Mesodermal cell (in vitro differentiated cells): ENCODE data around the gene SLC6A17.
A peak's percentile ranks its signal among the peaks of the same experiment; 100 is the strongest.

ENCODE experiments used
- H3K27ac ChIP-seq: 2 replicates; pipeline ENCODE4 v1.7.0; 2013; ENCODE audit warnings: mild to moderate bottlenecking, low read depth, low read length, moderate library complexity; ENCODE audit not compliant: severe bottlenecking
- H3K36me3 ChIP-seq: 2 replicates; pipeline ENCODE4 v1.7.1; 2013; ENCODE audit warnings: mild to moderate bottlenecking, low read length, moderate library complexity; ENCODE audit not compliant: control insufficient read depth, insufficient read depth
- H3K4me1 ChIP-seq: one replicate; pipeline ENCODE4 v1.7.1; 2013; ENCODE audit warnings: mild to moderate bottlenecking, low read length; ENCODE audit not compliant: insufficient read depth, control insufficient read depth, poor library complexity, severe bottlenecking
- H3K4me3 ChIP-seq: 2 replicates; pipeline ENCODE4 v1.7.0; 2013; ENCODE audit warnings: low read length, control low read depth, mild to moderate bottlenecking; ENCODE audit not compliant: insufficient read depth, poor library complexity, severe bottlenecking; ENCODE audit errors: extremely low read depth
- H3K9me3 ChIP-seq: 2 replicates; pipeline ENCODE4 v1.7.1; 2013; ENCODE audit warnings: mild to moderate bottlenecking, low read length, moderate library complexity; ENCODE audit not compliant: control insufficient read depth
- WGBS, 2 experiments: methylation state at CpG; one replicate each; pipeline ENCODE4 v1.1.5; 2013; ENCODE audit warnings: missing lambda C conversion rate in 2 of 2; ENCODE audit not compliant: insufficient coverage in 2 of 2; 5-methylcytosine and 5-hydroxymethylcytosine counted together

SLC6A17 gene

GRCh38 chr1:110233861-110234260, 83.6 kb downstream of the SLC6A17 start:
- Histone ChIP-seq H3K27ac (no peak overlapping the region), H3K4me3 (no peak overlapping the region), H3K4me1 (peaks cover 30% of the 10 kb centered on the region), H3K9me3 (no peaks in the 10 kb centered on the region), H3K36me3 (peaks cover 13% of the 10 kb centered on the region)
- WGBS, 2 experiments: 71 to 78% methylated on average over 2 of the region's 2 CpGs

- Histone ChIP-seq H3K36me3 (peaks cover 13% of the 10 kb centered on the region), H3K4me1 (peaks cover 33% of the 10 kb centered on the region), H3K9me3 (no peaks in the 10 kb centered on the region), H3K4me3 (no peak overlapping the region), H3K27ac (no peak overlapping the region)
- 81 to 95% methylated on average over 3 of the region's 5 CpGs for WGBS, 2 experiments
Measured at GRCh38 chr1:110234691-110235090, 84.4 kb downstream of the SLC6A17 start.

- 85 to 93% methylated on average over 9 to 10 of the region's 13 CpGs for WGBS, 2 experiments
Measured at GRCh38 chr1:110235181-110235833, 85.0 kb downstream of the SLC6A17 start.

GRCh38 chr1:110235834-110236682, 85.8 kb downstream of the SLC6A17 start:
- Histone ChIP-seq H3K4me1 (peaks cover 27% of the 10 kb centered on the region), H3K4me3 (no peak overlapping the region), H3K9me3 (no peaks in the 10 kb centered on the region), H3K27ac (peak overlapping the region; percentile 76), H3K36me3 (peaks cover 13% of the 10 kb centered on the region)
- 84 to 89% methylated on average over 9 of the region's 11 CpGs for WGBS, 2 experiments

More at GRCh38 chr1:110235181-110235833, 85.0 kb downstream of the SLC6A17 start:
- peaks cover 13% of the 10 kb centered on the region for H3K36me3 ChIP-seq
- peaks cover 31% of the 10 kb centered on the region for H3K4me1 ChIP-seq
- no peaks in the 10 kb centered on the region for H3K9me3 ChIP-seq
- peak overlapping the region; percentile 76 for H3K27ac ChIP-seq
- no peak overlapping the region for H3K4me3 ChIP-seq

GRCh38 chr1:110237386-110238152, 87.3 kb downstream of the SLC6A17 start:
- no peak overlapping the region for H3K4me3 ChIP-seq
- 93 to 96% methylated on average over 9 to 12 of the region's 13 CpGs for WGBS, 2 experiments
- no peaks in the 10 kb centered on the region for H3K9me3 ChIP-seq
- H3K27ac ChIP-seq: no peak overlapping the region
- H3K36me3 ChIP-seq: peaks cover 5% of the 10 kb centered on the region
- peaks cover 27% of the 10 kb centered on the region for H3K4me1 ChIP-seq

- Histone ChIP-seq H3K27ac (no peak overlapping the region), H3K36me3 (no peaks in the 10 kb centered on the region), H3K9me3 (no peaks in the 10 kb centered on the region), H3K4me3 (no peak overlapping the region), H3K4me1 (peaks cover 21% of the 10 kb centered on the region)
- WGBS, 2 experiments: 71 to 75% methylated on average over 7 to 9 of the region's 11 CpGs
Measured at GRCh38 chr1:110239441-110240430, 89.4 kb downstream of the SLC6A17 start.

GRCh38 chr1:110240476-110241210, 90.3 kb downstream of the SLC6A17 start:
- H3K9me3 ChIP-seq: no peaks in the 10 kb centered on the region
- 92 to 96% methylated on average over 6 to 8 of the region's 13 CpGs for WGBS, 2 experiments
- no peaks in the 10 kb centered on the region for H3K36me3 ChIP-seq
- H3K4me1 ChIP-seq: peaks cover 13% of the 10 kb centered on the region
- H3K27ac ChIP-seq: no peak overlapping the region
- no peak overlapping the region for H3K4me3 ChIP-seq

GRCh38 chr1:110241516-110241915, 91.2 kb downstream of the SLC6A17 start:
- H3K4me1 ChIP-seq: peaks cover 8% of the 10 kb centered on the region
- no peaks in the 10 kb centered on the region for H3K36me3 ChIP-seq
- H3K4me3 ChIP-seq: no peak overlapping the region
- H3K9me3 ChIP-seq: no peaks in the 10 kb centered on the region
- WGBS, 2 experiments: 42% methylated on average over 2 of the region's 2 CpGs; no CpG with 5 or more reads in 1 of the 2 experiments
- no peak overlapping the region for H3K27ac ChIP-seq

GRCh38 chr1:110242062-110242461, 91.8 kb downstream of the SLC6A17 start:
- Histone ChIP-seq H3K4me3 (no peak overlapping the region), H3K9me3 (no peaks in the 10 kb centered on the region), H3K4me1 (peaks cover 4% of the 10 kb centered on the region), H3K36me3 (no peaks in the 10 kb centered on the region), H3K27ac (no peak overlapping the region)
- WGBS, 2 experiments: 80% methylated on average over 2 of the region's 4 CpGs
